NCI-H1694 (cell line): ENCODE data around the gene MLEC.

Source experiments
- DNase-seq: peaks from one replicate; lab custom pipeline; 2025; lab: John Stamatoyannopoulos, UW

Gene MLEC

DNA sequence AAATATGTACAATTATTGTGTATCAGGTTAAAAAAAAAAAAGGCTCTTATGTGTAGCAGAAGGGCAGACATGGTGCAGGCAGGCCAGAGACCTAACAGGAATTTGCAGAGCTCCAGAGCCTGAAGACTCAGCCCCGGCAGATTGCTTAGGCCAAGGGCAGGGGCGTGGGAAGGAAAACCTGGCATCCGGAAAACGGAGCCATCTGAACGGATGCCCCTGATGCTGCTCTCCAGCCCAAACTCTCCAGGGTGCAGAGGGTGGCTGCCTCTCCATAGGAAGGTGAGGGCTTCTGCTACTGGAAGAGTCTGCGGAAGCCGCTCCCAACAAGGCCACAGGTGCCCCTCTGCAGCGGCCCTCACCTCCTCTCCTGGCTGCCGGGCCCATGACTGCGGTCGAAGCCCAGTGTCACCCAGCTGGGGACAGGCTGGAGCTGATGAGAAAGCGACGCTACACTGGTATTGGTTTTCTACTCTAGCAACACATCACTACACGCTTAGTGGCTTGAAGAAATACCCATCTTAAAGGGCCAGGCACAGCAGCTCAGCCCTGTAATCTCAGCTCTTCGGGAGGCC, 58.1 kb downstream of the MLEC start:
- DNase-seq, result no peak

DNA sequence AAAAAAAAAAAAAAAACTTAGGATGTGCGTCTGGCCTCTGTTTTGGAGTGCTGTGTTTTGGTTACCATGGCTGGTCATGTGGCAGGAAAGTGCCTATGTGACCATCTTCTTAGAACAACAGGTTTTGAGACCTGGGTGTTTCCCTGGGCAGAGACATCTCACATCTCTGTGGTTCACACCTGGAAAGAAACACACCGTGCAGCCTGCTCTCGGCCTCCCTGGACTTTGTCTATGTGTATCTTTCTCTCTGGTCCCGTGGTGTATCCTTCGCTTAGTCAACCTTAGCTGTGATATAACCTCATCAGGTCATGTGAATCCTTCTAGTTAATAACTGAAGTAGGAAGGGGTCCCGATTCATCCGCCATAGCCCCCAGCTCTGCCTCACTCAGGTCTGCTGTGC, 61.3 kb downstream of the MLEC start:
- DNase-seq, result no peak

- no peak for DNase-seq
Measured at GRCh38 chr12:120749256-120749655, 62.3 kb downstream of the MLEC start.

- no peak for DNase-seq
Measured at GRCh38 chr12:120750806-120751205, 63.9 kb downstream of the MLEC start.

GRCh38 chr12:120751389-120751788, 64.4 kb downstream of the MLEC start:
- no peak for DNase-seq
